ENCODE measurements around the gene CST4. TPM values are rescaled to one million over a fixed set of nuclear protein-coding genes. Genes with fewer than 3 reads are reported as not detected.
"Not testable (repeated sequence)": the region's sequence is repeated elsewhere in the genome, so short reads cannot be mapped to it uniquely, and the experiment has no call there.

Gene CST4
- polyA plus RNA-seq, 4 donors, result not detected

- no peak for DNase-seq (ENCODE audit: low read depth in 4 of 4, low spot score in 3 of 4)
Measured at GRCh38 chr20:23690581-23690980, 1.7 kb upstream of the CST4 start.

DNA sequence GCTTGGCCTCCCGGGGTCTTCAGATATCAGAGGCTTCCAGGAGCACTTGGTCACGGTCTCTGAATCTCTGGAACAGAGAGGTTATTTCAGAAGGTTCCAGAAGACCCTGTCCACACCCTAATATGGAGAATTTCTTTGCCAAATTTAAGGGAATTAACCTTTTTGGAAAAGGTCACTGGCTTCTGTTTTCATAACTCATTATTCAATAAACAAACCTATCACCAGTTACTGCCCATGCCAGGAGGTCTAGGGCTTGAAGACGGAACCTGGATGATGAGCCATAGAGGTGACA, 507 bp upstream of the CST4 start:
- DNase-seq (ENCODE audit: low read depth in 4 of 4, low spot score in 3 of 4), result no peak

DNA sequence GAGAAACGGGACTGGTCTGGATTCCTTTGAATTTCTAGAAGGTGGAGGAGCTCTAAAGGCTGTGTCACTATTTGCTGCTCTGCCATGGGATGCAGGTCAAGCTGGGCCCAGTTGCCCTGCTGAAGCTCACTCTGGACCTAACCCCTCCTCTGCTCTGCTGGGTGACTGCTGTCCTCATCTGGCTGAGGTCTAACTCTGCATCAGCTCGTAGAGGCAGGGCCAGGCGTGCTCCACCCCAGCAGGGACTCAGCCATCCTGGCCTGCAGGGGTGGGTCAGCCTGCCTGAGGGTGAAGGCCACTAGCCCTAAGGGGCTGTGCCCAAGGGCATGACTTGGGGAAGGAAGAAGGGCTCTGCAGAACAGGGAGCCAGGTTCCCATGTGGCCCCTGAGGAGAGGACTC, 852 bp downstream of the CST4 start:
- no peak for DNase-seq (ENCODE audit: low read depth in 4 of 4, low spot score in 3 of 4)

DNA sequence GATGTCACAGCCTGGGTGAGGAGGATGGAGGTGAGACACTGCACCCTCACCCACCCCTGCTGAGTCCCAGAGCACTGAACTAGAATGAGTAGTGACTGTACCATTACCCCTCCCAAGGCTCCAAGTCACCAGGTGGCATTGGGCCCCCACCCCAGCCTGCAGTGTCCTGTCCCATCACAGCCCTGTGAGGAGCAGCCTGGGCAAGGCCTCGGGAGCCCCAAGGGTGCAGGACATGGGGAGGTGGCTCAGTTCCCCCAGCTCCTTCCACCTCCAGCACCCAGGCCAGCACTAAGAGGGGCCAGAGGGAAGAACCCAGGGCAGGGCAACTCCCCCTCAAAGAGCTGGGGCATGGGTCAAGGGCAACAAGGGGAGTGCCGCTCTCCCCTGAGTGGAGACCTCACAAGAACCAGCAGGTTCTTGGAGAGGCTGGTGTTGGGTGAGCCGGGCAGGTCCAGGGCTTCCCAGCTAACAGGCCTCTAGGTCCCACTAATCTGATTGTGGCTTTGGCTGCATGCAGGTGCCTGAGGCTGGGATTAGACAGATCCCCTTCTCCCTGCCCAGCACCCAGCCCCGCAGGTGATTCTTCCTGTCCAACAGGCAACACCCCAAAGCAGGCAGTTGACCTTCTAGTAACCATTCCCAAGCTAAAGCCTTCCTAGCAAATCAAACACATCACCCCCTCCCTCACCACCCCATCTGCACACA, 2.6 kb downstream of the CST4 start:
- DNase-seq (ENCODE audit: low read depth in 4 of 4, low spot score in 3 of 4), result no peak

GRCh38 chr20:23685529-23685896, 3.3 kb downstream of the CST4 start:
- DNase-seq (ENCODE audit: low read depth in 4 of 4, low spot score in 3 of 4), result not testable (repeated sequence)

- DNase-seq (ENCODE audit: low read depth in 4 of 4, low spot score in 3 of 4), result no peak
Measured at GRCh38 chr20:23684261-23684660, 4.6 kb downstream of the CST4 start.

- no peak for DNase-seq (ENCODE audit: low read depth in 4 of 4, low spot score in 3 of 4)
Measured at GRCh38 chr20:23683807-23684206, 5.0 kb downstream of the CST4 start.

GRCh38 chr20:23683281-23683680, 5.6 kb downstream of the CST4 start:
- no peak for DNase-seq (ENCODE audit: low read depth in 4 of 4, low spot score in 3 of 4)

GRCh38 chr20:23680146-23680545, 8.7 kb downstream of the CST4 start:
- no peak for DNase-seq (ENCODE audit: low read depth in 4 of 4, low spot score in 3 of 4)

- DNase-seq (ENCODE audit: low read depth in 4 of 4, low spot score in 3 of 4), result no peak
Measured at GRCh38 chr20:23679133-23680092, 9.4 kb downstream of the CST4 start.

- DNase-seq (ENCODE audit: low read depth in 4 of 4, low spot score in 3 of 4), result no peak
Measured at GRCh38 chr20:23673209-23673608, 15.6 kb downstream of the CST4 start.

- no peak for DNase-seq (ENCODE audit: low read depth in 4 of 4, low spot score in 3 of 4)
Measured at GRCh38 chr20:23672158-23672557, 16.7 kb downstream of the CST4 start.

- DNase-seq (ENCODE audit: low read depth in 4 of 4, low spot score in 3 of 4), result no peak
Measured at GRCh38 chr20:23671479-23671878, 17.4 kb downstream of the CST4 start.

DNA sequence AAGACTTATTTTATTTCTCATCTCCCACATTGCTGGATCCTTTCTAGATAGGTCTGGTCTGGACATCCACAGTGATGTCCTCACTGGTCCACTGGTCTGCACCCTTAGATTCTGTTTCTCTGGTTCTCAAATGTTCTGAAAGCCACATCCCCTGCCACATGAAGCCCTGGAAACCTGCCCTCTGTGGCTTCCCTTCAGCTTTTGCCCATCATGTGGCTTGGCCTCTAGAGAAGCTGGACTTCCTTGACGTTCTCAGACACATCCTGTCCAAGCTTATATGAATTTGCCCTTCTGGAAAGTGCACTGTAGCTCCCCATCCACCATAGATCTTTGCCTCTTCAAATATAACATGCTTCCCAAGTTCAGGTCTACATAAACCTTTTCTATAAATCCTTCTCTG, 18.5 kb downstream of the CST4 start:
- DNase-seq (ENCODE audit: low read depth in 4 of 4, low spot score in 3 of 4), result no peak

DNA sequence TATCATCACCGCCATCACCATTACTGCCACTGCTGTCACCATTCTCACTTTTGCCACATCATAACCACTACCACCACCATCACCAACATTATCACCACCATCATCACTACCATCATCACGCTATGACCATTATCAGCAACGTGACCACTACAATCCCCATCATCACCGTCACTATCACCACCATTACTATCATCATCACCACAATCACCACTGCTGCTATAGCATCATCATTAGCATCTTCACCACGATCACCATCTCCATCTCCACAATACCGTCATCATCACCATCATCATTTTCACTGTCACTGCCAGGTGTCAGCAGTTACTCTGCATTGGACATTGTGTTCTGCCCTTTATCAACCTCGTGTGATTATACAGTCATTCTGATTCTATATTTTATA, 19.0 kb downstream of the CST4 start:
- DNase-seq (ENCODE audit: low read depth in 4 of 4, low spot score in 3 of 4), result no peak

DNA sequence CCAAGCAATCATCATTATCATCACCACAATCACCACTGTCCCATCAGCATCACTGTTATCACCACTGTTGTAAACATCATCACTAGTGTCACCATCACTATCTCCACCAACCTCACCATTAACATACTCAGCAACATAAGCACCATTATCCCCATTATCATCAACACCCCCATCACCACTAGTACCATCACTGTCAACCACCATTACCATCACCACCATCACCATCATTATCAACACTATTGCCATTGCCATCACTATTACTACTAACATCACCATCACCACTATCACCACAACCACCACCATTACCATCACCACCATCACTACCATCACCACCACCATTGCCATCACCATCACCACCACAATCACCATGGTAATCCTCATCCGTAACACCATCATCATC, 19.5 kb downstream of the CST4 start:
- no peak for DNase-seq (ENCODE audit: low read depth in 4 of 4, low spot score in 3 of 4)

DNA sequence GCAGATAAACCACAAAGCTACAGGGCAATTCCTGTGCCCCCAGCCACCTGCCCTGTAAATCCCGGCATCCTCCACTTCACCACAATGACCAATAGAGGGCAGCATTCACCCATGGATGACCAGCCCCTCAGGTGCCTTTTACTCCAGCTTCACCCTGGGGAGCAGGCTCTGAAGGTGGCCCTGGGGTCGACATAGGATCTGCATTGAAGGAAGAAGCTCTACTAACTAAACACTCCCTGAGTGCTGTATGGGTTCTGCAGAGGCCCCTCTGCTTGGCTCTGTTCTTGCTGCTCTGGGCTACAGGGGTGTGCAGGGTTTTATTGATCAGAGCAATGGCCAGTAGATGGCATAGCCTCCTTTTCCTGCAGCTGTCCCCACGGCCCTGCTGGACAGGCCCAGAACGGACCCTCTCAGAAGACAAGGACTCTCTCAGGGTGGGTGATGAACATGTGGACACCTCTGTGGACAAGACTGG, 20.3 kb downstream of the CST4 start:
- DNase-seq (ENCODE audit: low read depth in 4 of 4, low spot score in 3 of 4), result peak in 3 of 4 donors; percentile 28 to 33 (median 31)

GRCh38 chr20:23667666-23668065, 21.2 kb downstream of the CST4 start:
- no peak for DNase-seq (ENCODE audit: low read depth in 4 of 4, low spot score in 3 of 4)

- DNase-seq (ENCODE audit: low read depth in 4 of 4, low spot score in 3 of 4), result no peak
Measured at GRCh38 chr20:23666698-23667097, 22.1 kb downstream of the CST4 start.

GRCh38 chr20:23666189-23666588, 22.6 kb downstream of the CST4 start:
- no peak for DNase-seq (ENCODE audit: low read depth in 4 of 4, low spot score in 3 of 4)

DNA sequence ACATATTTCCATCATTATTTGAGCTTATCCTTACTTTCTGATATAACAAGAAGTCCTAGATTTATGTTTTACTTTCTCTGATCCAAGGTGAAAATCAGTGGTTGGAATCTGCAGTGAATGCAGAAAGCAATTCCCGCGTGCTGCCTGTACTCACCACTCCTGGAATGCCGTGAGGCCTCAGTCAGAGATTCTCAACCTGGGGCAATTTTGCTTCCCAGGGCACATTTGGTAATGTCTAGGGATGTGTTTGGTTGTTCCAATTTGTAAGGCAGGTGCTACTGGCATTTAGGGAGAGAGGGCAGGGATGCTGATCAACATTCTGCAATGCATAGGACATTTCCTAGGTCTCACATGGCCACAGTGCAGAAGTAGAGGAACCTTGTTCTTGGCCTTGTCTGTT, 23.9 kb downstream of the CST4 start:
- no peak for DNase-seq (ENCODE audit: low read depth in 4 of 4, low spot score in 3 of 4)

DNA sequence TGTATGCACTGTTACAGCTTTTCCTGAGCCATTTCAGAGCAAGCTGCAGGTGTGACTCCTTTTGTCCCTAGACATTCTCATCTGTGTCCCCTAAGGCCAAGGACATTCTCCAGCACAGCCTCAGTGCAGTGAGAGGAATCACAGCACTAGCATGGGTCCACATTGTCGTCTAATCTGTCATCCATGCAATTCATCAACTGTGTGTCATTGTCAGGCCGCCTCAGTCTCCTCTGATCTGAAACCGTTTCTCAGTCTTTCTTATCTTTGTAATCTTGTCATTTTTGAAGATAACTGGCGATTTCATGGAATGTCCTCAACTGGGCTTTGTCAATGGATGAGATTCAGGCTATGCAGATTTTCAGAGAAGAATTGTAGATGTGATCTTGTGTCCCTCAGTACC, 24.8 kb downstream of the CST4 start:
- not testable (repeated sequence) for DNase-seq (ENCODE audit: low read depth in 4 of 4, low spot score in 3 of 4)
